H9 (cell line): ENCODE data around the gene FYCO1. TPM values are rescaled to one million over a fixed set of nuclear protein-coding genes. Genes with fewer than 3 reads are reported as not detected.

ENCODE experiments used
- DNase-seq: peaks from one replicate; pipeline ENCODE4 v3.0.0-alpha.2; 2017
- H2AFZ ChIP-seq: one replicate; pipeline ENCODE4 v1.6.1; 2013; ENCODE audit warnings: mild to moderate bottlenecking, low read length, control low read depth, moderate library complexity
- H2AK5ac ChIP-seq: 2 replicates; pipeline ENCODE4 v1.6.1; 2013; ENCODE audit warnings: low read length, control low read depth, mixed read lengths; ENCODE audit not compliant: insufficient read length
- H2BK120ac ChIP-seq: one replicate; pipeline ENCODE4 v1.6.1; 2013; ENCODE audit warnings: low read depth, mild to moderate bottlenecking, low read length, control low read depth, inconsistent platforms; ENCODE audit not compliant: poor library complexity, severe bottlenecking
- H2BK12ac ChIP-seq: 2 replicates; pipeline ENCODE4 v1.6.1; 2013; ENCODE audit warnings: low read length, control low read depth, mixed read lengths, low read depth; ENCODE audit not compliant: insufficient read length
- H2BK15ac ChIP-seq: 2 replicates; pipeline ENCODE4 v1.6.1; 2013; ENCODE audit warnings: low read depth, low read length, control low read depth
- H2BK20ac ChIP-seq: one replicate; pipeline ENCODE4 v1.6.1; 2013; ENCODE audit warnings: low read depth, mild to moderate bottlenecking, low read length, control low read depth, inconsistent platforms; ENCODE audit not compliant: poor library complexity, severe bottlenecking
- H2BK5ac ChIP-seq: 2 replicates; pipeline ENCODE4 v1.6.1; 2013; ENCODE audit warnings: low read length, control low read depth, mixed read lengths; ENCODE audit not compliant: insufficient read length
- H3K14ac ChIP-seq: 2 replicates; pipeline ENCODE4 v1.6.1; 2013; ENCODE audit warnings: low read length, control low read depth; ENCODE audit not compliant: insufficient read depth
- H3K18ac ChIP-seq: 2 replicates; pipeline ENCODE4 v1.6.1; 2013; ENCODE audit warnings: low read depth, mild to moderate bottlenecking, mixed read lengths, low read length, control low read depth; ENCODE audit not compliant: insufficient read length
- H3K23ac ChIP-seq: 2 replicates; pipeline ENCODE4 v1.6.1; 2013; ENCODE audit warnings: low read length, control low read depth, mixed read lengths, low read depth; ENCODE audit not compliant: insufficient read length
- H3K23me2 ChIP-seq: 2 replicates; pipeline ENCODE4 v1.6.1; 2013; ENCODE audit warnings: low read depth, mild to moderate bottlenecking, mixed read lengths, low read length, control low read depth; ENCODE audit not compliant: insufficient read length, poor library complexity, severe bottlenecking
- H3K27ac ChIP-seq: 2 replicates; pipeline ENCODE4 v1.5.1; 2013; ENCODE audit warnings: low read length, control low read depth, mixed read lengths, low read depth; ENCODE audit not compliant: insufficient read length
- H3K27me3 ChIP-seq: 2 replicates; pipeline ENCODE4 v1.6.1; 2013; ENCODE audit warnings: low read length, control low read depth, inconsistent platforms; ENCODE audit not compliant: insufficient read depth
- H3K4ac ChIP-seq: 2 replicates; pipeline ENCODE4 v1.6.1; 2013; ENCODE audit warnings: low read depth, mild to moderate bottlenecking, control low read depth, inconsistent platforms, low read length, moderate library complexity
- H3K4me1 ChIP-seq: 2 replicates; pipeline ENCODE4 v1.6.1; 2013; ENCODE audit warnings: low read length, control low read depth, inconsistent platforms; ENCODE audit not compliant: insufficient read depth
- H3K4me2 ChIP-seq: 2 replicates; pipeline ENCODE4 v1.6.1; 2013; ENCODE audit warnings: low read length, control low read depth, mixed read lengths; ENCODE audit not compliant: insufficient read length, insufficient read depth
- H3K56ac ChIP-seq: 2 replicates; pipeline ENCODE4 v1.6.1; 2013; ENCODE audit warnings: low read depth, mild to moderate bottlenecking, mixed read lengths, low read length, control low read depth; ENCODE audit not compliant: insufficient read length
- H3K79me1 ChIP-seq: 2 replicates; pipeline ENCODE4 v1.6.1; 2013; ENCODE audit warnings: low read depth, mild to moderate bottlenecking, moderate library complexity, low read length, control low read depth, inconsistent platforms; ENCODE audit not compliant: insufficient read depth, poor library complexity, severe bottlenecking
- H3K79me2 ChIP-seq: 2 replicates; pipeline ENCODE4 v1.6.1; 2013; ENCODE audit warnings: low read length, control low read depth, inconsistent platforms; ENCODE audit not compliant: insufficient read depth
- H3K9ac ChIP-seq: 2 replicates; pipeline ENCODE4 v1.6.1; 2013; ENCODE audit warnings: low read length, control low read depth, mixed read lengths; ENCODE audit not compliant: insufficient read length; ENCODE audit errors: extremely low read depth
- H3K9me3 ChIP-seq: one replicate; pipeline ENCODE4 v1.6.1; 2013; ENCODE audit warnings: low read depth, low read length, inconsistent platforms; ENCODE audit not compliant: control insufficient read depth
- H3T11ph ChIP-seq: one replicate; pipeline ENCODE4 v1.6.1; 2013; ENCODE audit warnings: mild to moderate bottlenecking, low read length, control low read depth, inconsistent platforms
- H4K20me1 ChIP-seq: one replicate; pipeline ENCODE4 v1.6.1; 2013; ENCODE audit not compliant: control insufficient read depth, insufficient read length, insufficient read depth
- H4K5ac ChIP-seq: 2 replicates; pipeline ENCODE4 v1.6.1; 2013; ENCODE audit warnings: low read depth, mild to moderate bottlenecking, mixed read lengths, low read length, control low read depth; ENCODE audit not compliant: insufficient read length
- H4K8ac ChIP-seq: replicated peaks from 2 replicates; pipeline ENCODE4 v1.6.1; 2013; ENCODE audit warnings: low read length, control low read depth, mixed read lengths, low read depth; ENCODE audit not compliant: insufficient read length
- H4K91ac ChIP-seq: 2 replicates; pipeline ENCODE4 v1.6.1; 2013; ENCODE audit warnings: low read depth, mild to moderate bottlenecking, moderate library complexity, mixed read lengths, low read length, control low read depth; ENCODE audit not compliant: insufficient read length
- H3K27ac Mint-ChIP-seq, 3 experiments: 2 replicates in 2 of 3; 3 replicates in 1 of 3; pipeline ENCODE4 v1.8.0; 2020 to 2021; ENCODE audit warnings: mixed read lengths in 3 of 3, mild to moderate bottlenecking in 1 of 3, moderate library complexity in 1 of 3
- H3K27me3 Mint-ChIP-seq: 2 replicates; pipeline ENCODE4 v1.8.0; 2021; ENCODE audit warnings: low read depth, mild to moderate bottlenecking, moderate library complexity, mixed read lengths
- H3K36me3 Mint-ChIP-seq, 3 experiments: 2 replicates in 2 of 3; 3 replicates in 1 of 3; pipeline ENCODE4 v1.8.0; 2020 to 2021; ENCODE audit warnings: low read depth in 3 of 3, mixed read lengths in 3 of 3; ENCODE audit not compliant: insufficient read depth in 1 of 3
- H3K4me1 Mint-ChIP-seq, 2 experiments: 2 replicates each; pipeline ENCODE4 v1.8.0; 2020; ENCODE audit warnings: mixed read lengths in 2 of 2
- H3K4me3 Mint-ChIP-seq, 2 experiments: 2 replicates in 1 of 2; 3 replicates in 1 of 2; pipeline ENCODE4 v1.8.0; 2020 to 2021; ENCODE audit warnings: mild to moderate bottlenecking in 2 of 2, mixed read lengths in 2 of 2, moderate library complexity in 1 of 2
- H3K9me3 Mint-ChIP-seq, 2 experiments: 2 replicates in 1 of 2; 3 replicates in 1 of 2; pipeline ENCODE4 v1.8.0; 2020; ENCODE audit warnings: mild to moderate bottlenecking in 2 of 2, mixed read lengths in 2 of 2, moderate library complexity in 1 of 2
- CTCF ChIP-seq: fragments of 200-600 bp; sonication (generic); conservative IDR thresholded peaks from 3 replicates; pipeline ENCODE4 v1.8.0; 2021; ENCODE audit warnings: antibody characterized with exemption, mild to moderate bottlenecking
- WGBS: extraction: QIAGEN DNeasy Blood & Tissue Kit; methylation state at CpG from one replicate; pipeline ENCODE4 v1.1.7; 2013; ENCODE audit warnings: missing lambda C conversion rate, low lambda C conversion rate, mixed read lengths; ENCODE audit not compliant: insufficient read length; ENCODE audit errors: extremely low coverage; 5-methylcytosine and 5-hydroxymethylcytosine counted together
- total RNA-seq: library from RNA; stranded (reverse); gene quantifications from 2 replicates; pipeline ENCODE4 v1.2.1, GENCODE V29; 2021

FYCO1 gene
- total RNA-seq, 1 experiment from 2014 or later, result 10.4 TPM

DNA sequence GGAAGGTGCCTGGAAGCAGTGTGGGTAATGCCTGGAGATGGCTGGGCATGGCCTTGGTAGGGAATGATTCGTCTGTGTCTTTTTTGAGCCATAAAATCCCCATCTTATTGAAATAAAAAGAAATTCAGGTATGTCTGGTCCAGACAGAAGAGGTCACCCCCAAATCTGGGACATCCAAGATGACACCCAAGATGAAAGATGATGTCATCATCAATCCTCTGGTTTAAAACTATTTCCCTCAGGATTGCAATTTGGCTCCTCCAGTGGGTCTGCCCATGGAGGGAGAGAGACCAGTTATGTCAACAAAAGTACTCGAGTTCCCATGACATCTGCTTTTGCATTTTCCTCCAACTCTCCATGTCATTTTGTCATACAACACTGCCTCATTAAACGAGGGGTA lies 126.0 kb downstream of the FYCO1 start:
- Histone ChIP-seq H2BK15ac (no peak overlapping the region), H4K5ac (no peak overlapping the region), H3T11ph (no peak overlapping the region), H4K20me1 (no peaks in the 10 kb centered on the region), H3K18ac (no peak overlapping the region), H3K14ac (no peak overlapping the region), H3K56ac (no peak overlapping the region), H3K27me3 (no peaks in the 10 kb centered on the region), H3K79me2 (no peaks in the 10 kb centered on the region), H4K8ac (no peak overlapping the region), H2BK120ac (no peak overlapping the region), H2AFZ (no peak overlapping the region), H3K23ac (no peak overlapping the region), H2BK12ac (no peak overlapping the region), H3K9ac (no peak overlapping the region), H2BK20ac (no peak overlapping the region), H4K91ac (no peak overlapping the region), H3K4me2 (no peak overlapping the region), H3K4me1 (no peaks in the 10 kb centered on the region), H2AK5ac (no peak overlapping the region), H3K23me2 (no peaks in the 10 kb centered on the region), H3K27ac (no peak overlapping the region), H3K79me1 (no peaks in the 10 kb centered on the region), H3K9me3 (no peaks in the 10 kb centered on the region), H2BK5ac (no peak overlapping the region), H3K4ac (no peak overlapping the region)
- Mint-ChIP-seq H3K9me3 (no peaks in the 10 kb centered on the region), H3K4me1 (peaks cover 14 to 16% of the 10 kb centered on the region in 2 experiments), H3K27me3 (peaks cover 8% of the 10 kb centered on the region), H3K27ac (no peak overlapping the region), H3K36me3 (no peaks in the 10 kb centered on the region), H3K4me3 (no peak overlapping the region)
- no peak for TF ChIP-seq CTCF
- no peak for DNase-seq
- WGBS, result no CpG with 5 or more reads among the region's 3 CpGs
